ENCODE data around the gene NLRP9. TPM values are rescaled to one million over a fixed set of nuclear protein-coding genes. Genes with fewer than 3 reads are reported as not detected.

Gene NLRP9
- polyA plus RNA-seq, 1 donor from 2014 or later: not detected

DNA sequence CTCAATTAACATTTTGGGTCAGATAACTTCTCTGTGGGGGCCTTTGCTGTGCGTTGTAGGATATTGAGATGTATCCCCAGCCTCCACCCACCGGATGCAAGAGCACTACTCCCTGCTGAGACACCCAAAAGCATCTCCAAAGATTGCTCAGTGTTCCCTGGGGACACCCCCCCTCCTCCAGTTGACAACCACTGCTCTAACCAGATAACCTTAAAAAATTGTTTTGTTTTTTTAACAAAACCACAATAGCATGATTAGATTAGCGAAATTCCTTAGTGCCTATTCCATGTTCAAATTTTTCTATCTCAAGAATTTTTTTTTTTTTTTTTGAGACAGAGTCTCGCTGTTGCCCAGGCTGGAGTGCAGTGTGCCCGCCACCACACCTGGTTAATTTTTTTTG, 65.8 kb downstream of the NLRP9 start (continued):
- no peak for TF ChIP-seq EP300 (conservative IDR thresholded peaks at IDR 0.05; ENCODE audit: poor library complexity, severe bottlenecking)
- no peak for TF ChIP-seq POLR2AphosphoS5 (IDR thresholded peaks at IDR 0.05)

DNA sequence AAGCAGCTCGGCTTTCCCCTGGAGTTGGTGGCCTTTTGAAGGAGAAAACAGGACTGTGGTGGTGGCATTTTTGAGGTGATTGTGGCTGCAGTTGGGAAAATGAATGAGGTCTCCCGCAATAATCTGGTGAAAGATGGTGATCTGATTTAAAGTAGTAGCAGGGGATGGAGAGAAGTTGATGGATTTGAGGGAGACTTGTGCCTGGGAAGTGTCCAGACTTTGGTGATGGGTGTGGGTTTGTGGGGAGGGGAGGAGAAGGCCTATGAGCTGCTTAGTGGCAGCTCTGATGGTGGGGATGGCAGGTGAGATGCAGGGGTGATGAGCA, 67.2 kb downstream of the NLRP9 start:
- no peaks in the 10 kb centered on the region for H3F3A ChIP-seq (ENCODE audit: insufficient read depth, low read length, poor library complexity, severe bottlenecking)
- no peak overlapping the region for H3K4me3 ChIP-seq (ENCODE audit: low read length)
- H3K79me2 ChIP-seq (replicated peaks; ENCODE audit: insufficient read depth, low read length): peaks cover 31% of the 10 kb centered on the region
- H3K9me2 ChIP-seq (ENCODE audit: insufficient read depth, low read length): no peaks in the 10 kb centered on the region
- no peak overlapping the region for H2AFZ ChIP-seq (ENCODE audit: low read depth, low read length)
- peaks cover 8% of the 10 kb centered on the region for H4K20me1 ChIP-seq (ENCODE audit: insufficient read depth)
- H3K27ac ChIP-seq (ENCODE audit: low read length): no peak overlapping the region
- H3K9ac ChIP-seq (ENCODE audit: low read length): no peak overlapping the region
- no peaks in the 10 kb centered on the region for H3K27me3 ChIP-seq (ENCODE audit: insufficient read depth, low read depth, low read length)
- TF ChIP-seq SMC3 (conservative IDR thresholded peaks at IDR 0.05; ENCODE audit: poor library complexity) (no peak), CTCF (IDR thresholded peaks at IDR 0.05; ENCODE audit: poor library complexity, severe bottlenecking) (no peak), TAF1 (IDR thresholded peaks at IDR 0.05; ENCODE audit: low read depth) (no peak), POLR2AphosphoS5 (IDR thresholded peaks at IDR 0.05) (no peak), RAD21 (conservative IDR thresholded peaks at IDR 0.05) (no peak), EP300 (conservative IDR thresholded peaks at IDR 0.05; ENCODE audit: poor library complexity, severe bottlenecking) (no peak)
- H3K9me3 ChIP-seq (ENCODE audit: low read length): no peaks in the 10 kb centered on the region
- H3K4me2 ChIP-seq (ENCODE audit: low read length): no peak overlapping the region
- no peaks in the 10 kb centered on the region for H3K36me3 ChIP-seq (ENCODE audit: insufficient read depth, low read length)

DNA sequence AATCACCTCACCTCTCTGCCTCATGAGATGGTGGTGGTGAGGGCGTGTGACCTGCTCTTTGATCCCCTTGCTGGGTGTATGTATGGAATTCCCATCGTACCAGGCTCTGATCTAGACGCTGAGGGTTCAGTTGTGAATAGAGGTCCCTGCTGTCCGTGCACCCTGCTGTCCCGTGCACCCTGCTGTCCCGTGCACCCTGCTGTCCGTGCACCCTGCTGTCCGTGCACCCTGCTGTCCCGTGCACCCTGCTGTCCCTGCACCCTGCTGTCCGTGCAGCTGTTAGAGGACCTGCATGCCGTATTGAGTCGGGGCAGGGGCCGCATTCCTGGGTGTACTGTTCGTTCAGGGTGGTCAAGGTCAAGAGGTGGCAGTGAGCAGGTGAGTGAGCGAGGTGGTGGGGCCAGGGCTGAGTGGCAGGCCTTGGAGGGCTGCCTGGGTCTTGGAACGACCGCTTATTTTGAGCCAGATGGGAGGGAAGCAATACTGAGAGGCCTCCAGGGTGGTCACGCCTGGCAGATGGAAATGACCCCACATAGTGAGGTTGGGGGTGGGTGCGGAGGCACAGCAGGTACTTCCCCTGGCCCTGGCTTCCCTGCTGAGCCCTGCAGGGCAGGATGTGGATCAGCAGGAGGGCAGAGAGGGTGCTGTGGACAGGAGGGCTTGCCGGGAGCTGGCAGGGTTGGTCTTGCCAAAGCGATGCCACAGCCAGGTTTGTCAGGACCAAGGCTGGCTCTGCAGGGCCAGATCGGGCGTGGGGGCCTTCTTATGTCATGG, 67.7 kb downstream of the NLRP9 start:
- H3K36me3 ChIP-seq (ENCODE audit: insufficient read depth, low read length): no peaks in the 10 kb centered on the region
- no peaks in the 10 kb centered on the region for H3K9me2 ChIP-seq (ENCODE audit: insufficient read depth, low read length)
- no peaks in the 10 kb centered on the region for H3K9me3 ChIP-seq (ENCODE audit: low read length)
- no peaks in the 10 kb centered on the region for H3F3A ChIP-seq (ENCODE audit: insufficient read depth, low read length, poor library complexity, severe bottlenecking)
- H3K79me2 ChIP-seq (replicated peaks; ENCODE audit: insufficient read depth, low read length): peaks cover 26% of the 10 kb centered on the region
- no peak overlapping the region for H3K4me2 ChIP-seq (ENCODE audit: low read length)
- no peaks in the 10 kb centered on the region for H3K27me3 ChIP-seq (ENCODE audit: insufficient read depth, low read depth, low read length)
- H3K4me3 ChIP-seq (ENCODE audit: low read length): no peak overlapping the region
- TF ChIP-seq REST (IDR thresholded peaks at IDR 0.05; ENCODE audit: borderline replicate concordance) (no peak), EZH2 (IDR thresholded peaks at IDR 0.05; ENCODE audit: borderline replicate concordance, insufficient read depth, low read length, poor library complexity, severe bottlenecking) (no peak), POLR2AphosphoS5 (IDR thresholded peaks at IDR 0.05) (peak; percentile 33), MXI1 (conservative IDR thresholded peaks at IDR 0.05; ENCODE audit: poor library complexity, severe bottlenecking) (no peak), SMC3 (conservative IDR thresholded peaks at IDR 0.05; ENCODE audit: poor library complexity) (no peak)
- H3K27ac ChIP-seq (ENCODE audit: low read length): no peak overlapping the region
- peaks cover 8% of the 10 kb centered on the region for H4K20me1 ChIP-seq (ENCODE audit: insufficient read depth)
- no peak overlapping the region for H3K9ac ChIP-seq (ENCODE audit: low read length)
- no peak overlapping the region for H2AFZ ChIP-seq (ENCODE audit: low read depth, low read length)
